ENCODE data around the gene GUCY1A2. TPM values are rescaled to one million over a fixed set of nuclear protein-coding genes. Genes with fewer than 3 reads are reported as not detected.

The GUCY1A2 gene
- total and polyA plus RNA-seq, 12 donors: 0.68 to 18.5 (median 8.1) TPM

DNA sequence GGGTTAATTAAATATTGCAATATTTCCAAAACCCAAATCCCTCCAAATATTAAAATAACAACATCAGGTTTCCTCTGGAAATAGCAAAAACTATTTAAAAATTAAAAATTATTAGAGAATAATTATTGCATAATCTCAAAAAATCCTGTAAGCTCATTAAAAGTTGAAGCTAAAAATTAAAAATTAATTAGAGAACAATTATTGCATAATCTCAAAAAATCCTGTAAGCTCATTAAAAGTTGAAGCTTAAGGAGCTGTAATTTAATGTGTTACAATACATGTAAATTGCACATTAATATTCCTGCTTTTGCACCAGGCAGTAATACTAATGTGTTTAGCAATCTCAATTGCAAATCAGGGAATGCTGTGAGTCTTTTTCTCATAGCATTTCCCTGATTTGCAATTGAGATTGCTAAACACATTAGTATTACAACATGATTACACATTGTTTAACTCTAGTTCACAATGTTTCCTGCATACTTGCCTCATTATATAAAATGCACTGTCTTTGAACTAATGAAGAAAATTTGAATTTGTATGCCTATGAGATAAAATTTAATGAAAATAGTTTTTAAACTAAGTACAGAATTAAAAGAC is 247.7 kb downstream of the GUCY1A2 start:
- intact Hi-C loops (cut with DNase I): no loop called here
- no peaks in the 10 kb centered on the region for H3K4me1 ChIP-seq
- DNase-seq: no peak
- TF ChIP-seq, protein P1, sequence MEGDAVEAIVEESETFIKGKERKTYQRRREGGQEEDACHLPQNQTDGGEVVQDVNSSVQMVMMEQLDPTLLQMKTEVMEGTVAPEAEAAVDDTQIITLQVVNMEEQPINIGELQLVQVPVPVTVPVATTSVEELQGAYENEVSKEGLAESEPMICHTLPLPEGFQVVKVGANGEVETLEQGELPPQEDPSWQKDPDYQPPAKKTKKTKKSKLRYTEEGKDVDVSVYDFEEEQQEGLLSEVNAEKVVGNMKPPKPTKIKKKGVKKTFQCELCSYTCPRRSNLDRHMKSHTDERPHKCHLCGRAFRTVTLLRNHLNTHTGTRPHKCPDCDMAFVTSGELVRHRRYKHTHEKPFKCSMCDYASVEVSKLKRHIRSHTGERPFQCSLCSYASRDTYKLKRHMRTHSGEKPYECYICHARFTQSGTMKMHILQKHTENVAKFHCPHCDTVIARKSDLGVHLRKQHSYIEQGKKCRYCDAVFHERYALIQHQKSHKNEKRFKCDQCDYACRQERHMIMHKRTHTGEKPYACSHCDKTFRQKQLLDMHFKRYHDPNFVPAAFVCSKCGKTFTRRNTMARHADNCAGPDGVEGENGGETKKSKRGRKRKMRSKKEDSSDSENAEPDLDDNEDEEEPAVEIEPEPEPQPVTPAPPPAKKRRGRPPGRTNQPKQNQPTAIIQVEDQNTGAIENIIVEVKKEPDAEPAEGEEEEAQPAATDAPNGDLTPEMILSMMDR (IDR thresholded peaks at IDR 0.05): no peak
- H3K9me3 ChIP-seq: no peaks in the 10 kb centered on the region
- H3K4me3 ChIP-seq: no peak overlapping the region
- no peaks in the 10 kb centered on the region for H3K36me3 ChIP-seq
- H3K27me3 ChIP-seq: no peaks in the 10 kb centered on the region
- H3K27ac ChIP-seq: no peak overlapping the region
- no peak for ATAC-seq

DNA sequence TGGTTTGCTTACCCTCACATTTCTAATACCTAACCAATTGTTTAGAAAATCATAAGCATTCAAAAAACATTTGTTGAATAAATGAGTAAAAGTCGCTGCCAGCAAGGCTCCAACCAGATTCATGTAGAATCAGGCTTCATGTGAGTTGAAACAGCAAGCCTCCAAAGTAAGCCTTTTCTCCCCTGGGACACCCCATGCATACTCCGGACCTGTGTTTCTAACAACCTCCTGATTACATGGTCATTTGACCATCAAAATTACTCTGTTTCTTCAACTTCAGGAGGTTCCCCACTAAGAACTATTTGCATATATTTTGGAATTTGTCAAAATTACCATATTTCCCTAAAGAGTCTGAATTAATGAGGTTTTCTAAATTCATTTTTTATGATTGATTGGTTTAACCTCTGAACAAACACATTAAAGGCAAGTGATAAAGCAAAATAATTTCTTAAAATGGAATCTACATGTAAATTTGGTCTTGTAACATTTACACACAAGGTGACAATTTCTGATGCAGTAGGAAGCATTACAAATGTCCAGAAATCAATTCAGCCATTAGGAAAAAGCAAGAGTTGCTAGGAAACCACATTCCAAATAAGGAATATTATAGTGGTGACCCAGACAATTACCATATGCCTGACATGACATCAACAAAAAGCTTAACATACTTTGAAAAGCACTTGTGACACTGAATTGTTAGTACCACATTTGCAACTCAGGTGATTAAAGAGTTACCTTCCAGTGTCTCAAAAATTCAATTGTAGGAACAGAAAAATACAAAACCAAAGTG is 252.6 kb downstream of the GUCY1A2 start:
- ATAC-seq (no peak), DNase-seq (no peak)
- no peaks in the 10 kb centered on the region for H3K9me3 ChIP-seq
- H3K4me3 ChIP-seq: no peak overlapping the region
- H3K4me1 ChIP-seq: no peaks in the 10 kb centered on the region
- intact Hi-C loops (cut with DNase I): no loop called here
- H3K27me3 ChIP-seq: no peaks in the 10 kb centered on the region
- no peak overlapping the region for H3K27ac ChIP-seq
- H3K36me3 ChIP-seq: no peaks in the 10 kb centered on the region
- 66 to 67% methylated on average over 2 of the region's 2 CpGs for WGBS, 2 donors
- TF ChIP-seq, protein P1 (IDR thresholded peaks at IDR 0.05): no peak

DNA sequence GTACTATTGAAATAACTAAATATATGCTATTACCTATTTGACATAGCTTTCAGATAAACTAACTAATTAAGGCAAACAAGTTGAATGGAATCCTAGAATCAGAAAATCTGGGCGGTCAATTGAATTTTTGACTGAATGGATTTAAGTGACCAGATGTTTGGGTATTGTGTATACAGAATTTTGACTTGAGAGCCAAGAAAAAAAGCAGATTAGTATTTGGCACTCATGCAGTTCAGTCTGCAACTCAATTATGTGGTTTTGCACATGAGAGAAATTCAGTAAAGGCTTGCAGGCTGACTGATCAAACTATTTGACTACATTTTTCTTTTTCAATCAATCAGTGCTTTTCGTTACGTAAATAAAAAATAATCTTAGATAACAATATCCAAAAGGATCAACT is 254.8 kb downstream of the GUCY1A2 start:
- H3K4me3 ChIP-seq: no peak overlapping the region
- H3K27me3 ChIP-seq: no peaks in the 10 kb centered on the region

DNA sequence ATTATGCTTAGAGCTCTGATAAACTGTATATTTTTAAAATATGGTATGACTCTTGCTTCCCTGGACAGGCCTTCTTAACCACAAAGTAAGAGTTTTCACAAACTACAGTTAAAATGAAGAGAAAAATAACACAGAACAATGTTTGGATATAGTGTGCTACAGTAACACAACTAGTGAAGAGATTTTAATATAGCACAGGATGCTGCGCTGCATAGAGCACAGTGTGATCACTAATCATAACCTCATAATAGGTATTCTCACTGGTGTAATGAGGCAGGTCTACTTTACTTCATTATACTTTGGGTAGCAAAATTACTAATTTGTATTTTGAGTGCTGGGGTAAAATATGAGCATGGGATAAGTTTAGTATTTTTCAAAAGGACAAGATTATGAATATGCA is 256.5 kb downstream of the GUCY1A2 start:
- TF ChIP-seq, protein P1 (IDR thresholded peaks at IDR 0.05): no peak
- H3K27me3 ChIP-seq: no peaks in the 10 kb centered on the region
- peaks cover 0 to 7% (median 0%) of the 10 kb centered on the region in 11 donors for H3K9me3 ChIP-seq
- ATAC-seq (no peak), DNase-seq (no peak)
- H3K27ac ChIP-seq: no peak overlapping the region
- H3K4me3 ChIP-seq: no peak overlapping the region
- no peaks in the 10 kb centered on the region for H3K36me3 ChIP-seq
- 89 to 98% methylated on average over 1 of the region's 1 CpG for WGBS, 2 donors
- intact Hi-C loops (cut with DNase I): no loop called here
- no peaks in the 10 kb centered on the region for H3K4me1 ChIP-seq

More for the DNA sequence above, 254.8 kb downstream of the GUCY1A2 start:
- DNase-seq (no peak), ATAC-seq (no peak)
- Histone ChIP-seq H3K27ac (no peak overlapping the region), H3K36me3 (no peaks in the 10 kb centered on the region), H3K9me3 (no peaks in the 10 kb centered on the region), H3K4me1 (no peaks in the 10 kb centered on the region)
- intact Hi-C loops (cut with DNase I): no loop called here
- WGBS, 2 donors: 85 to 87% methylated on average over 3 of the region's 3 CpGs
- TF ChIP-seq, protein P1 (IDR thresholded peaks at IDR 0.05): no peak
